Measurements from ENCODE around the gene KCNJ10.
"Not testable (repeated sequence)": the region's sequence is repeated elsewhere in the genome, so short reads cannot be mapped to it uniquely, and the experiment has no call there.

KCNJ10 gene

GRCh38 chr1:160061369-160062229, 8.4 kb downstream of the KCNJ10 start:
- DNase-seq (ENCODE audit: low spot score), result no peak

- peak; percentile 64 for DNase-seq (ENCODE audit: low spot score)
These were observed 11.9 kb downstream of the KCNJ10 start for GRCh38 chr1:160058087-160058486.

DNA sequence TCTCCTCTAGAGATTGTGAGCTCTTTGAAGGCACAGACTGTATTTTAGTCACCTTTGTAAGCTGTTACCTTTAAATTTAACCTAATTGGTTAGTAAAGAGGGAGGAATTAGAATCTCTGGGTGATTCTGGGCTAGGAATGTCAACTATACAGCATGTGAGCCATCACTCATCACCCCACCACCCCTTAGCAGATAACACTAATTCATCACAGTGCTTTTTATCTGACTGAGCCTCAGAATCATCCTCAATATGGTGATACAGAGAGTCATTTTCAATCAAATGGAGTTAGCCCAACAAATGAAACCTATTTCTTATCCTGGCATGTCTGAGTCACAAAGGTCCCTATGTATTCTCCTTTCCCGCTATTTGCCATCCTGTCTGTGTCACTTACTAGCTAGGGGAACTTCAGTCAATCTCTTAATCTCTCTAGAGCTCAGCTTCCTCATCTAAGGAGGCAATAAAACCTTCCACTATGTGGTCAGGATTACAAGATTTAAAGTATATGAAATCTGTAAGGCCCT, 13.3 kb downstream of the KCNJ10 start:
- no peak for DNase-seq (ENCODE audit: low spot score)

DNA sequence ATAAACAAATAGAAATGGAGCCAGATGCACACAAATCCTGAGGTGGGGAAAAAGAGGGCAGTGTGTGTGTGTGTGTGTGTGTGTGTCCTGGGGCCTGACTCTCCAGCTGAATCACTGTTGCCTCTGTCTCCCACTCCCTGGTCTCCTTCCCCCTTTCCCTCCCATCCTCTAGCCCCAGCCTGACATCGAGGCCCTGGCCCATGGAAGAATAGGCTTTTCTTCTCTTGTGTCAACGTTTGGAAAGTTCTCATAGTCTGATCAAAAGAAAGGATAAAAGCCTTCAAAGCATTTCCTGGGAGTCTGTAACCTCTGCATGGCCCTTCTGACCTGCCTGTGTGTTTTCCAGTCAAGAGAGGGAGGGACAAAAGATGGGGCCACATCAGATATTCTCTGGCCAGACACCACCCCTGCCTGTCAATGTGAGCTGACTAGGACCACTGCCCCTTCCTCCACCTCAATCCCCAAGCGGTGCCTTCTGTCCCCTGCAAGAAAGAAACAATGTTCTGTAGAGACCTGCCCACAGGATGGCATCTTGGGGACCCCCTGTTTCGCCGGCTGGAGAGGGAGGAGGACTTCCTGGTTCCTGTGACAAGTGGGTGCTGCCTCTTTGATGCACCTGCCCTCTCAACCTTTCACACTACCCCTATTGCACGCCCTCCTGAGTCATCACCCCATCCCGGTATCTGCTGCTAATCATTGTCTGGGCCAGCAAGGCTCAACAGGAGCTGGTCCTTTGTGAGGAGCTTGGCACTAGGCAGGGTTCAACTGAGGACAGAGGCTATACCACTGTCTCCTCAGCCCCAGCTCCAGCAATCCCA, 16.2 kb downstream of the KCNJ10 start:
- DNase-seq (ENCODE audit: low spot score), result no peak

- DNase-seq (ENCODE audit: low spot score), result no peak
These were observed 17.0 kb downstream of the KCNJ10 start for GRCh38 chr1:160052936-160053335.

GRCh38 chr1:160050619-160051018, 19.3 kb downstream of the KCNJ10 start:
- no peak for DNase-seq (ENCODE audit: low spot score)

DNA sequence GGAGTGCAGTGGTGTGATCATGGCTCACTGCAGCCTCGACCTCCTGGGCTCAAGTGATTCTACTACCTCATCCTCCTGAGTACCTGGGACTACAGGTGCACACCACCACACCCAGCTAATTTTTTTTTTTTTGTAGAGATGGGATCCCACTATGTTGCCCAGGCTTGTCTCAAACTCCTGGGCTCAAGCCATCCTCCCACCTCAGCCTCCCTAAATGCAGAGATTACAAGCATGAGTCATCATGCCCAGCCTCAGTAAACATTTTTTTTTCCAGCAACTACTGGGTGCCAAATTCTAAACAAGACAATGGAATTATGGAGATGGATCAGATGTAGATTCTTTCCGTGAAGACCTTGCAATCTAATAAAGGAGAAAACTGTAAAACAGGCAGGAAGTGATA, 19.8 kb downstream of the KCNJ10 start:
- not testable (repeated sequence) for DNase-seq (ENCODE audit: low spot score)

DNA sequence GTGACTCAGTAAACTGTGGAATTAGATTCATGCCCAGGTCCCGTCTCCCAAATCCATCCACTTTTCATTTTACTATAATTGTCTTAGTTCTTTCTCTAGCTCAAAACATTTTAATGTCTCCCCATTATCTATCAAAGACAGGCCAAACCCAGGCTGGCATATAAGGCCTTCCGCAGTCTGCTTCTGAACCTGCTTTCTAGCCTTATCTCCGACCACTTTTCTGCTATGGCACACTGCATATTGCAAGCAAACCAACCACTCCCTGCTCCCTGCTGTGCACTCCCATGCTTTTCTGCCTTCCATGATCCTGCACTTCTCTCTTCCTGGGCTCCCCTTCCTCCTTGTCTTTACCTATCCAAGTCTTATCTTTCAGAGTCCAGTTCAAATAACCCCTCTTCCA, 20.9 kb downstream of the KCNJ10 start:
- DNase-seq (ENCODE audit: low spot score), result no peak

DNA sequence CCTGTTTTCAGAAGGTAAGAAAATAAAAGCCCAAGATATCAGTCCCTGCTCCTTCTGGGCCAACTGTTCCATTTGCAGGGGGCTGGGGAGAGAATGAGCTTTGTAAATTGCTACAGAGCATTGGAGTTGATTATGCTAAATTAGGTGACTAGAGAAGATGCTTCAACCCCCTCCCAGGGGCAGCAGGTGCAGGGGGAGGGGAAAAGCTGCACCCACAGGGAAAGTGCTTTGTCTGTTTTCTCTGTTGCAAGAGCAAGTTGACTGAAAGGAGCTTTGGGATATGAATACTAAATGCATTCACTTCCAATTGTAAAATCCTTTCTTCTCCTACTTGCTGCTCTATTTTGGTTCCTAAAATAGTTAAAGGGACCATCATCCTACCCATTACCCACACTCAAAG, 21.6 kb downstream of the KCNJ10 start:
- no peak for DNase-seq (ENCODE audit: low spot score)

GRCh38 chr1:160047111-160047991, 22.6 kb downstream of the KCNJ10 start:
- DNase-seq (ENCODE audit: low spot score), result no peak

DNA sequence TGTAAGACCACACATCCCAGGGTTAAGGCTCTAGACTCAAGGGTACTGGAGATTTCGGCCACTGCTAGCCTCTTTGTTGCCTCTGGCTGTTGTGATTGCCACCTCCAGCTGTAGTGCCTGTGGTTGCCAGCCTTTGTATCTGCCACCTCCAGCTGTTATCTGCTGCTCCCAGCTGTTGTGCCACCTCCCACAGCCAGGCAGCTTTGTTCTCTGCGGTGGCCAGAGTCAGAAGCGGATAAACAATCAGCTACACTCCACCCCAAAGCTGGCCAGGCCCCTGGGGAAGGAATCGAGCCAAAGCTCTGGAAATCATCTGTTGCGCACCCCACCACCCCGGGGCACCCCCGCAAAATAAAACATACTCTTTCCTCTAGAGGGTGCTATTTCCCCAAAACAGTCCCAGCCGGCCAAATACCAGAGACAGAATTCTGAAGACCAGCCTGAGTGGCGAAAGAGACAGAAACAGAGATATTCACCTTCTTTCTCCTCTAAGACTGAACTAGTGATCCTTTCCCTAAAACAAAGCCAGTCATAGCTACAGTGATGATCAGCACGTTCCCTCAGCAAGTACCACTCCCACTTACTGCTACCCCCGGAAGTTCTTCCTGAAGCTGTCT, 23.4 kb downstream of the KCNJ10 start:
- DNase-seq (ENCODE audit: low spot score), result peak; percentile 64

DNA sequence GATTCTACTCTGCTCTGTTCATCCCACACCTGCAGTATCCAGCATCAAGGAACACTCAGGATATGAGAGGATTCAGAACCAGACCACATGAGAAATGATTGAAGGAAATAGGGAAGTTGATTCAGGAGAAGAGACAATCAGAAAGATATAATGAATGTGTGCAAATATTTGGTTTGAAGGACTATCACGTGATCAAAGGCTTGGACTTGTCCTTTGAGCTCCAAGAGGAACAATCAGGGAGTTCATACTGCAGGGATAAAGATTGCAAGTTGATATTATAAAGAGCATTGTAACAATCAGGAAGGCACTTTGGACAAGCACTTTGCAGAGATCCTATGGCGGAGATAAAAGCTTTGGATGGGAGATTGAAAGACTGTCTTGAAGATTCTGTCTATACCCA, 24.3 kb downstream of the KCNJ10 start:
- no peak for DNase-seq (ENCODE audit: low spot score)

DNA sequence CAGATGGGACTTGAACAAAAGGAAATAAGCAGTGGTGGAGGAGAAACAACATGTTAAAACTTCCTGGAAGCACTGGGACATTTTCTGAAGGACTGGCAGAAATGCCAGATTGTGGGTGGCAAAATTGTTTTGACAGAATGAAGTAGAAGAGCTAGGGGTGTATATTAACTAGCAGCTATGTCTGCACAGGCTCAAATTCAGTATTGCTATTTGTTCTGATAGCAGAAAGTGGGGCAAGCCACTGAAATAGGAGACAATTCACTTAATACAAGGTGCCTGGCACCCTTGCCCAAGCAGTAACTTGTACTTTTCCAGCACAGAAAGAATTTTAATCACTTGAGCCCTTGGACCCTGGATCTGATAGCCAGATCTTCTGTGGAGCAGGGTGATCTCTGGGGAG, 26.4 kb downstream of the KCNJ10 start:
- no peak for DNase-seq (ENCODE audit: low spot score)

- no peak for DNase-seq (ENCODE audit: low spot score)
These were observed 29.5 kb downstream of the KCNJ10 start for GRCh38 chr1:160040476-160040875.

DNA sequence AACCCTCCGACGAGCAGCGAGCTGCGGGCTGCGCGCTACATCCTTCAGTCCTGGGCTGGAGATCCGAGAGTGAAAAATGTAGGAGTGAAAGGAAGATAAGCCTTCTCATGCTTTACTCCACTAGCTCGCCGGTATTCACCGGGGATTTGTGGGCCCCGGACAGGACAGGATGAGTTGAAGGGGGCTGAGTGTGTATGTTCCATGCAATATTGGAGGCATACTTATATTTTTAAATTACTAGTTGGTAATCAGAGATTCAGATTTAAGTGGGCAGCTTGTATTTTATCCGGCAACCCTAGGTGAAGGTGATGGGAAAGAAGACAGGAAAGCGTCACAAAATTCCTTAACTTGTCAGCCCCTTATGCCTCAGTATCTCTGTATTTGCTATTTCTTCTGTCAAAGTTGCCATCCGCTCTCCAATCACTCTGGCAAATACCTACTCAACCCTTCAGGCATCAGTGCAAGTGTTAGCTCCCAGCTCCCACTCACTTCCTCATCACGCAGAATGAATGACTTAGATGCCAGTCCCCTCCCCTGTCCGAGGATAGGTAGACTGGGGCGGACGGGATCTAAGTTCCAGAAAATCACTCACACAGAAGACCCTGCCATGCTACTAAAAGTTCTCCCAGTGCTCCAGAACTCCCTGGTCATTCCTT, 37.7 kb downstream of the KCNJ10 start:
- DNase-seq (ENCODE audit: low spot score), result peak; percentile 53

- peak; percentile 97 for DNase-seq (ENCODE audit: low spot score)
These were observed 38.4 kb downstream of the KCNJ10 start, which contains the start of gene PIGM for GRCh38 chr1:160031365-160032164. Gene PIGM (minus strand): TSS chr1:160031990. CDS start chr1:160031739, 251 bp downstream.

GRCh38 chr1:160030657-160031364, 39.1 kb downstream of the KCNJ10 start:
- peak; percentile 32 for DNase-seq (ENCODE audit: low spot score)

- no peak for DNase-seq (ENCODE audit: low spot score)
These were observed 41.5 kb downstream of the KCNJ10 start for GRCh38 chr1:160028426-160028825.

GRCh38 chr1:160025314-160025713, 44.6 kb downstream of the KCNJ10 start:
- no peak for DNase-seq (ENCODE audit: low spot score)
